ENCODE results near the gene LIAS. TPM values are rescaled to one million over a fixed set of nuclear protein-coding genes. Genes with fewer than 3 reads are reported as not detected.
A peak's percentile ranks its signal among the peaks of the same experiment; 100 is the strongest.

The LIAS gene
- total RNA-seq, 2 donors from 2014 or later: 22.5 to 24.3 TPM

DNA sequence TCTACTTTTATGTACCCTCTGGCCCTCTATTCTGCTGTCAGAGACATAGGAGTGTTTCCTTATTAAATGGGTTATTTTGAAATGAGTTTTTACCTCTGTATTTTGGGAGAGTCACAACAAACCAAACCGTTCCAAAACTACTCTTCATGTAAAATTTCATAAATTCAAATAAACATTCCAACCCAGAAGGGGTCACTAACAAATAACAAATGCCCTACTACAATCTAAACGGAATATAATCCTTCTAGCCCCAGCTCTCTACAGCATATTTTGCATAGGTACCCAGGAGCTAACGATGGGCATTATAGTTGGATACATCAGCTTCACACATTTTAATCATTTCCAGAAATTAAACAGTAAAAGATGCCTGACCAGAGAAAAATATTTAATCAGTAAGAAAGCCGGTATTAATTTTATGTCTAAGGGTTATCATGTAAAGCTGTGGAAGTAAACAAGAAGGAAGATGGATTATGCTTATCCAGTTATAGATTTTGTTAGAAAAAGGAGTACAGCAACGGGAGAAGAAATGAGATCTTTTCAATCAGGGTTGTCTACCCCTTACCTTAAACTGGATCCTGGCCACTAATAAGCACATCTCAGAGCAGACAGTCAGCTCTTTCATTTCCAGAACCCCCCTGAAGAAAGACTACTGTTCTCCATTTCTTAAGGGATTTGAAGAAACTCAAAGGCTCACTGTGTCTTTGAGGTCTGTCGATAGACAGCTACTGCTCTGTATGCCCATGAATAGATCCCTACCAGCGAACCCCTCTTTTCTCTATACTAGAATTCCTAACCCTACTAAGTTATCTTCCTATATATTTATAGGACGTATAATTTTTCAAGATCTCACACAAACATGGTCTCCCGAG lies 67.2 kb downstream of the LIAS start:
- peak overlapping the region; percentile 96 for H3K27ac Mint-ChIP-seq
- peaks cover 4% of the 10 kb centered on the region for H3K9me3 Mint-ChIP-seq
- ATAC-seq (replicated peaks): no peak
- H3K4me3 Mint-ChIP-seq: peak overlapping the region; percentile 96
- no peaks in the 10 kb centered on the region for H3K27me3 Mint-ChIP-seq
- peaks cover 11% of the 10 kb centered on the region for H3K4me1 Mint-ChIP-seq
- no peaks in the 10 kb centered on the region for H3K36me3 Mint-ChIP-seq (ENCODE audit: low read depth)

DNA sequence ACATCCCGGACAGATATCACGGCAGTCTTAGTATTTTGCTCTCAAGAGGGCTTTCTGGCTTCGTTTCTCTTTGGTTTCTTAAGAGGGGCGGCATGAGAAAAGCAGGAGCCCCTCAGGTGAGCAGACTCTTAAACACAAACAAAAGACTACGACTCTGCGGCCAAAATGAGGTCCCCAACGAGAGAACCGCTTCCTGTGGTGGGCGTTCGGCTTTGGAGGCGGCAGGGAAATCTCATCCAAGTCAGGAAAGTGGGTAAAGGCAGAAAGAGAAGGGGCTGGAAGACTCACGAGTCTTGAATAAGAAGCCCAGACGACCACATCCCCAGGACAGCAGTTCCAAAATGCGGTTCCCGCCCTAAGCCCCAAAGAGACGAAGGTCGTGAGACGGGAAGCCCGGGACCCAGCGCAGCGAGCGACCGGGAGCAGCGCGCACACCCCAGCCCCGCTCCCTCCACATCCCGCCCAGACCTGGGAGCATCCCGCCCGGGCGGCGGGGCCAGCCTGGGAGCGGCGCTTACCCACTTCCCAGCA lies 68.0 kb downstream of the LIAS start:
- Mint-ChIP-seq H3K4me1 (peaks cover 11% of the 10 kb centered on the region), H3K27me3 (no peaks in the 10 kb centered on the region), H3K4me3 (peak overlapping the region; percentile 96), H3K36me3 (ENCODE audit: low read depth) (no peaks in the 10 kb centered on the region), H3K27ac (peak overlapping the region; percentile 96), H3K9me3 (peaks cover 4% of the 10 kb centered on the region)
- peak; percentile 27 for ATAC-seq (replicated peaks)

DNA sequence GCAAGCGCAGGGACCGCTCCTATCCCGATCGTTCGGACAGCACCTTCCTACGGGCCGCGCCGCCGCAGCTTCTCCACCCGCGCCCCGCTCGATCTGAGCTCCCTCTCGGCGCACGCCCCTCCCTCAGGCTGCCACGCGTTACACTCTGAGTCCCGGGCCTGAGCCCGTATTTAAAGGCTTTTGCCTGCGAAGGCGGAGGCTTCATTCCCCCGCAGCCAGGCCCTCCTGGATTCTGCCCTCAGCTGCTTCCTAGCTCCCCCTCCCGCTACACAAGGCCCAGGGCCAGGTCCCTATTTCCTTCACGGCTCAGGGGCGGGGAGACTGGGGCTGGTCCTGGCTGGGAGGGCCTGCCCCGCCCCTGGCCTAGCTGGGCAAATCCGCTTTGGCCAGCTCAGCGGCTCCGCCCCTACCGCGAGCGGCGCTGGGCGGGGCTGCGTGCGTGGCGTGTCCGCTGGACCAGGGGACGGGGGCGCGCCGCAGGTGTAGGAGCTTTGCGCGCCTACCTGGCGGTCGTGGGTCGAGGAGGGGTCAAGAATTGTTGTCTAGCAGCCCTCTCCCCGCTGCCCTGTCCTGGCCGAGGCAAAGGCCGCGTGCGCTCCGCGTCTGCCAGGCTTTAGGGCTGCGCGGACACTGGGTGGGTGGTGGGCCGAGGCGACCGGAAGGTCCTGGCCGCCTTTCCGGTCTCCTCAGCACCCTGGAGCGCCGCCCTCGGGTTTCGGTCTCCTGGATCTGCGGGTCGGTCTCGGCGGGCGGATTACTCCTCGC lies 68.6 kb downstream of the LIAS start, which contains the start of gene UGDH:
TSS of gene UGDH (minus strand) at position 144 of the 765 bp plus-strand sequence. CDS start 5,927 bp downstream, outside the sequence.
- Mint-ChIP-seq H3K36me3 (ENCODE audit: low read depth) (no peaks in the 10 kb centered on the region), H3K27me3 (no peaks in the 10 kb centered on the region), H3K4me1 (peaks cover 11% of the 10 kb centered on the region), H3K4me3 (peak within 1 kb of the TSS; percentile 96), H3K9me3 (peaks cover 8% of the 10 kb centered on the region), H3K27ac (peak within 1 kb of the TSS; percentile 96)
- ATAC-seq (replicated peaks): peak; percentile 99

DNA sequence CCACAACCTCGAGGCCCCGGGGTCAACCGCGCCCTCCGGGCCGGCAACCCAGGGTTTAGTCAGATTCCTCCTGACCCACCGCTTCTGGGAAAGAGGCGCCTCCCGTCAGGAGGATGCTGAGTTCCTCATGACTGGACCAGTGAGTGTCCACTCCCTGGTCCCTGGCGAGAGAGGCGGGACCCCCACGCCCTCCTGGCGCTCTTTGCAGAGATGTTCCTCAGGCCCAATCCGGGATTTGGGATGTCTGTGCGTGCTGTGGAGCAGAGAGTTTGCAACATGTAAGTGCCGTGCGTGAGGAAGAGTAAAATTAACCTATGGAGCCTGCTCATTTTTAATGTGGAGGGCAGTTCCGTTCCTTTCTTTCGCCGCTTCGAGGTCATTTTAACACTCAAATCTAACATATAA lies 69.2 kb downstream of the LIAS start:
- Mint-ChIP-seq H3K27me3 (no peaks in the 10 kb centered on the region), H3K4me1 (peaks cover 11% of the 10 kb centered on the region), H3K4me3 (peak overlapping the region; percentile 96), H3K36me3 (ENCODE audit: low read depth) (no peaks in the 10 kb centered on the region), H3K9me3 (peaks cover 11% of the 10 kb centered on the region), H3K27ac (peak overlapping the region; percentile 76)
- no peak for ATAC-seq (replicated peaks)

Other genes with a start within 250 kb of the LIAS start
- 10 to 100 TPM; 79.0 to 86.3 TPM for gene RFC1, start 92.7 kb upstream of the LIAS start, total RNA-seq
- not detected for gene KLB, start 52.1 kb upstream of the LIAS start, total RNA-seq
- 1,000 to 10,000 TPM; 1,910 to 2,087 TPM for gene RPL9, start 134 bp upstream of the LIAS start, total RNA-seq
- gene UGDH, start 68.4 kb downstream of the LIAS start, total RNA-seq: 10 to 100 TPM; 31.1 to 31.3 TPM
- gene SMIM14, start 179.8 kb downstream of the LIAS start, total RNA-seq: 1 to 10 TPM; 2.6 to 2.9 TPM
- gene UBE2K, start 239.1 kb downstream of the LIAS start, total RNA-seq: 10 to 100 TPM; 52.5 to 90.0 TPM

Data from activated T-helper 17 cell treated with anti-CD3 and anti-CD28 coated beads, Interleukin-2, amount 50 U/mL, for 72 hours (primary cell).